Prostate gland (tissue), 2 donors: Measurements from ENCODE around the gene LRATD1.

Experiments used
- CTCF ChIP-seq, 4 experiments: fragments of 200-600 bp in 2 of 4; fragments of 450-650 bp in 2 of 4; sonication (generic) in 2 of 4; IDR thresholded peaks; 1 replicate in 3 of 4; 2 replicates in 1 of 4; pipeline ENCODE4 v1.5.1; 2016 to 2019; ENCODE audit warnings: antibody characterized with exemption in 4 of 4, mild to moderate bottlenecking in 2 of 4, moderate library complexity in 2 of 4
- POLR2AphosphoS5 ChIP-seq: sonication (generic); formaldehyde crosslinking; IDR thresholded peaks from one replicate; pipeline ENCODE4 v1.6.1; 2017; ENCODE audit warnings: antibody characterized with exemption

DNA sequence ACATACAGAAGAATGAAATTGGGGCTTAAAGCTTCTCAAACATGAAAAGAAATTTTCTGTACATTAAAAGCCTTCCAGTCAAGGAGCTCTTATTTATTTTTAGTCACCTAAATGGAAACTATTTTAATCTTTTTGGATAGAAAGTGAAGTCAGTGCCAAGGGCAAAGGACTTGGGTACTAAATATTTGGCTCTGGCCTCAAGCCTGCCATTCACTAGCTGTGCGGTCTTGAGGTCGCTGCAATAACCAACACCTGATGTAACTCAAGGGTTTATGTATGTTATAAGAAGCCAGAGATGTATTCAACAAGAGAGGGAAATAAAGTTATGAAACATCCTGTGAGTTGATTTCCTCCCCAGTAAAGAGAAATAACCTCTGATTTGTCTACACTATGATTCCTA, 49.5 kb upstream of the LRATD1 start:
- TF ChIP-seq CTCF (IDR thresholded peaks at IDR 0.05) = no peak
- TF ChIP-seq POLR2AphosphoS5 = no peak
